Neural cell (in vitro differentiated cells): ENCODE measurements around the gene ARRB1. TPM values are rescaled to one million over a fixed set of nuclear protein-coding genes. Genes with fewer than 3 reads are reported as not detected.

Source experiments
- H2AFZ ChIP-seq: fragments of 200-600, 300-800 bp; sonication (generic), shearing (Covaris generic); 2 replicates; pipeline ENCODE4 v1.6.0; 2014; ENCODE audit warnings: low read depth, mild to moderate bottlenecking, antibody characterized with exemption, low read length, moderate library complexity
- H3F3A ChIP-seq: fragments of 200-600 bp; shearing (Covaris generic); 2 replicates; pipeline ENCODE4 v1.6.1; 2016; ENCODE audit warnings: mild to moderate bottlenecking, moderate library complexity, mixed read lengths, antibody characterized with exemption, low read length; ENCODE audit not compliant: insufficient read depth, poor library complexity, severe bottlenecking
- H3K27ac ChIP-seq: fragments of 200-600, 300-800 bp; sonication (generic), shearing (Covaris generic); 2 replicates; pipeline ENCODE4 v1.5.1; 2014; ENCODE audit warnings: mild to moderate bottlenecking, low read length, moderate library complexity
- H3K27me3 ChIP-seq: fragments of 300-800, 200-600 bp; sonication (generic), shearing (Covaris generic); 2 replicates; pipeline ENCODE4 v1.6.0; 2014; ENCODE audit warnings: mild to moderate bottlenecking, low read depth, low read length, moderate library complexity; ENCODE audit not compliant: insufficient read depth
- H3K36me3 ChIP-seq: fragments of 300-800, 200-600 bp; sonication (generic), shearing (Covaris generic); 2 replicates; pipeline ENCODE4 v1.5.1; 2014; ENCODE audit warnings: mild to moderate bottlenecking, antibody characterized with exemption, low read length, moderate library complexity; ENCODE audit not compliant: insufficient read depth
- H3K4me2 ChIP-seq: fragments of 300-800, 200-600 bp; sonication (generic), shearing (Covaris generic); 2 replicates; pipeline ENCODE4 v1.6.0; 2014; ENCODE audit warnings: mild to moderate bottlenecking, low read length
- H3K4me3 ChIP-seq: fragments of 300-800, 200-600 bp; sonication (generic), shearing (Covaris generic); 2 replicates; pipeline ENCODE4 v1.5.1; 2014; ENCODE audit warnings: mild to moderate bottlenecking, low read length, moderate library complexity
- H3K79me2 ChIP-seq: fragments of 200-600 bp; shearing (Covaris generic); replicated peaks from 2 replicates; pipeline ENCODE4 v1.6.0; 2014; ENCODE audit warnings: mild to moderate bottlenecking, low read length, moderate library complexity; ENCODE audit not compliant: insufficient read depth
- H3K9ac ChIP-seq: fragments of 300-800, 200-600 bp; sonication (generic), shearing (Covaris generic); 2 replicates; pipeline ENCODE4 v1.6.1; 2016; ENCODE audit warnings: mild to moderate bottlenecking, low read length, mixed read lengths
- H3K9me2 ChIP-seq: fragments of 200-600 bp; shearing (Covaris generic); 2 replicates; pipeline ENCODE4 v1.6.1; 2016; ENCODE audit warnings: mild to moderate bottlenecking, low read length, mixed read lengths; ENCODE audit not compliant: insufficient read depth
- H3K9me3 ChIP-seq: fragments of 200-600, 300-800 bp; sonication (generic), shearing (Covaris generic); 2 replicates; pipeline ENCODE4 v1.6.1; 2016; ENCODE audit warnings: mild to moderate bottlenecking, mixed run types, low read length, moderate library complexity, mixed read lengths
- H4K20me1 ChIP-seq: fragments of 200-600 bp; shearing (Covaris generic); 2 replicates; pipeline ENCODE4 v1.6.1; 2016; ENCODE audit warnings: mild to moderate bottlenecking, mixed run types; ENCODE audit not compliant: insufficient read depth
- CTCF ChIP-seq: fragments of 450-650 bp; IDR thresholded peaks from 2 replicates; pipeline ENCODE4 v1.5.1; 2014; ENCODE audit warnings: antibody characterized with exemption, mild to moderate bottlenecking, moderate library complexity; ENCODE audit not compliant: poor library complexity, severe bottlenecking
- EP300 ChIP-seq: fragments of 450-650 bp; conservative IDR thresholded peaks from 2 replicates; pipeline ENCODE4 v1.6.1; 2014; ENCODE audit warnings: antibody characterized with exemption, mild to moderate bottlenecking, moderate library complexity; ENCODE audit not compliant: poor library complexity, severe bottlenecking
- EZH2 ChIP-seq: fragments of 200-600, 300-800 bp; shearing (Covaris generic), sonication (generic); IDR thresholded peaks from 2 replicates; pipeline ENCODE4 v1.6.1; 2014; ENCODE audit warnings: antibody characterized with exemption, low read length, borderline replicate concordance, mild to moderate bottlenecking; ENCODE audit not compliant: insufficient read depth, poor library complexity, severe bottlenecking
- MXI1 ChIP-seq: fragments of 450-650 bp; conservative IDR thresholded peaks from 2 replicates; pipeline ENCODE4 v1.6.1; 2014; ENCODE audit warnings: antibody characterized with exemption, mild to moderate bottlenecking; ENCODE audit not compliant: poor library complexity, severe bottlenecking
- POLR2AphosphoS5 ChIP-seq: IDR thresholded peaks from 2 replicates; pipeline ENCODE4 v1.6.1; 2012
- RAD21 ChIP-seq: fragments of 450-650 bp; conservative IDR thresholded peaks from 2 replicates; pipeline ENCODE4 v1.6.1; 2014; ENCODE audit warnings: antibody characterized with exemption, mild to moderate bottlenecking, moderate library complexity
- SMC3 ChIP-seq: fragments of 450-650 bp; conservative IDR thresholded peaks from 2 replicates; pipeline ENCODE4 v1.6.1; 2014; ENCODE audit warnings: antibody characterized with exemption, mild to moderate bottlenecking, moderate library complexity; ENCODE audit not compliant: poor library complexity
- TAF1 ChIP-seq: IDR thresholded peaks from 2 replicates; pipeline ENCODE4 v1.6.1; 2012; ENCODE audit warnings: low read depth
- polyA plus RNA-seq: library from polyadenylated mRNA; depleted of rRNA; stranded (reverse); fragments of >200 nt; gene quantifications from 2 replicates; pipeline ENCODE4 v1.2.3, GENCODE V29; 2014
- TF ChIP-seq, protein P1 (sequence below): IDR thresholded peaks from 2 replicates; pipeline ENCODE4 v1.6.1; 2012; ENCODE audit warnings: borderline replicate concordance

ARRB1 gene
- polyA plus RNA-seq, 1 donor from 2014 or later: 5.7 TPM

DNA sequence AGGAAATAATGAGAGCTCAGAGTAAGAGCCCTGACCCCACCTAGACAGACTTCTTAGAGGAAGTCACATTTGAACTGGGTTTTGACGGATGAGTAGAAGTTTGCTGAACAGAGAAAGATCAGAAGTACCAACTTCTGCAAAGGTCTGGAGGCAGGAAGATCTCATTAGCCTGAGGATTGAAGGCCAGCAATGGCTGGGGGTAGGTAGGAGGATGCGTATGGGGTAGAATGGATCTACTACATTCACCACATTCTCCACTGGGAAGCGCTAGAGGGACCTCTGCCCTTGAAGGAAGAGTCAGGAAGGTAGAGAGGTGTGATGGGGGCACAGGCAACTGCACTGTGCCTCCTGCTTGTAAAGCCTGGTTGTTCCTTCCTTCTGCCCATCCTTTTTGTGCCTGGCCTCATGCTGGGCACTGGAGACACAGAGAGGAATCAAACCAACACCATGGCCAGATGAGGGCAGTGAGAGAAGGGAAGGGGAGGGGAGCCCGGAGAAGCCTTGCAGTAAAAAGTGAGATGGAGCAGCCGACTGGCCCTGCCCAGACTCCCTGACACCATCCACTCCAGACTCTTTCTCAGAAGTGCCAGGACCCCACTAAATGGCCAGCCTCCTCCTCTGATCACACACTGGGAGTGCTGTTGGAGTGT lies 106.0 kb downstream of the ARRB1 start:
- no peaks in the 10 kb centered on the region for H3F3A ChIP-seq
- no peaks in the 10 kb centered on the region for H3K9me3 ChIP-seq
- no peaks in the 10 kb centered on the region for H4K20me1 ChIP-seq
- TF ChIP-seq CTCF (no peak), RAD21 (no peak), MXI1 (no peak), EZH2 (no peak), EP300 (no peak), SMC3 (no peak), TAF1 (no peak), POLR2AphosphoS5 (no peak)
- TF ChIP-seq, protein P1, sequence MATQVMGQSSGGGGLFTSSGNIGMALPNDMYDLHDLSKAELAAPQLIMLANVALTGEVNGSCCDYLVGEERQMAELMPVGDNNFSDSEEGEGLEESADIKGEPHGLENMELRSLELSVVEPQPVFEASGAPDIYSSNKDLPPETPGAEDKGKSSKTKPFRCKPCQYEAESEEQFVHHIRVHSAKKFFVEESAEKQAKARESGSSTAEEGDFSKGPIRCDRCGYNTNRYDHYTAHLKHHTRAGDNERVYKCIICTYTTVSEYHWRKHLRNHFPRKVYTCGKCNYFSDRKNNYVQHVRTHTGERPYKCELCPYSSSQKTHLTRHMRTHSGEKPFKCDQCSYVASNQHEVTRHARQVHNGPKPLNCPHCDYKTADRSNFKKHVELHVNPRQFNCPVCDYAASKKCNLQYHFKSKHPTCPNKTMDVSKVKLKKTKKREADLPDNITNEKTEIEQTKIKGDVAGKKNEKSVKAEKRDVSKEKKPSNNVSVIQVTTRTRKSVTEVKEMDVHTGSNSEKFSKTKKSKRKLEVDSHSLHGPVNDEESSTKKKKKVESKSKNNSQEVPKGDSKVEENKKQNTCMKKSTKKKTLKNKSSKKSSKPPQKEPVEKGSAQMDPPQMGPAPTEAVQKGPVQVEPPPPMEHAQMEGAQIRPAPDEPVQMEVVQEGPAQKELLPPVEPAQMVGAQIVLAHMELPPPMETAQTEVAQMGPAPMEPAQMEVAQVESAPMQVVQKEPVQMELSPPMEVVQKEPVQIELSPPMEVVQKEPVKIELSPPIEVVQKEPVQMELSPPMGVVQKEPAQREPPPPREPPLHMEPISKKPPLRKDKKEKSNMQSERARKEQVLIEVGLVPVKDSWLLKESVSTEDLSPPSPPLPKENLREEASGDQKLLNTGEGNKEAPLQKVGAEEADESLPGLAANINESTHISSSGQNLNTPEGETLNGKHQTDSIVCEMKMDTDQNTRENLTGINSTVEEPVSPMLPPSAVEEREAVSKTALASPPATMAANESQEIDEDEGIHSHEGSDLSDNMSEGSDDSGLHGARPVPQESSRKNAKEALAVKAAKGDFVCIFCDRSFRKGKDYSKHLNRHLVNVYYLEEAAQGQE: no peak
- no peaks in the 10 kb centered on the region for H3K9me2 ChIP-seq
- no peak overlapping the region for H3K4me2 ChIP-seq
- H3K79me2 ChIP-seq: no peaks in the 10 kb centered on the region
- H3K9ac ChIP-seq: no peak overlapping the region
- no peak overlapping the region for H3K4me3 ChIP-seq
- no peaks in the 10 kb centered on the region for H3K36me3 ChIP-seq
- no peak overlapping the region for H3K27ac ChIP-seq
- H2AFZ ChIP-seq: no peak overlapping the region
- H3K27me3 ChIP-seq: peaks cover 26% of the 10 kb centered on the region

DNA sequence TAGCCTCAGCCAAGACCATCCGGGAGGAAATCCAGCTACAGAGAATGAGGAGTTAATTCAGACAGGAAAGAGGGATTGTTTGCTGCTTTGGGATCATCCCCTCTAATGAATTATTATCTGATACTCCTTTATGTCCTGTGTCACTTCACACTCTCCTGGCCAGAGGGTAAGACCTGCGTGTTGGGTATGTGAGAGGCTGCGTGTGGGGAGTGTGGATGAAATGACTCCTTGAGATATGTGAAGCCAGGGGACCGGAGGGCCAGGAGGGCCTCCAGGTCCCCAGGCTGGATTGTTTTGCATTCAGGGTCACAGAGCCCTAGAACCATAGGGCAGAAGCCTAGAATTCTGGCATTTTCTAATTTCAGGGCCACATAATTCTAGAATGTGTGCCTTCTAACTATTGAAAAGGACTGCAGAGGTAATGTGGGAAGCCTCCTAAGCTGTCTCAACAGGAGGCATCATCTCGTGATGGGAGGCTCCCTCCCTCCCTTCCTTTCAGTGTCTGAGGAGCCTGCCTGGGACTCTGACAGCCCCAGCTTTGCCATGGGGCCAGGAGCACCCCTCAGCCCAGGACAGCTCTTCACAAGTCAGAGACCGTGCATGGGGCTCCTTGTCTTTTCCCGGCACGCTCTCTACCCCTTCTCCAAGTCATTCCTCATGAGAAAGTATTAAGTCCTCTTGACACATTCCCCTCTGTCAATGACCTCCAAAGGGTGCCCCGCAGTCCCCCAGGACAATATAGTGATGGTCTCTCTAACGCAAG lies 107.2 kb downstream of the ARRB1 start:
- Histone ChIP-seq H3K4me3 (no peak overlapping the region), H2AFZ (no peak overlapping the region), H4K20me1 (no peaks in the 10 kb centered on the region), H3K79me2 (no peaks in the 10 kb centered on the region), H3K27ac (no peak overlapping the region), H3F3A (no peaks in the 10 kb centered on the region), H3K4me2 (no peak overlapping the region), H3K9me2 (no peaks in the 10 kb centered on the region), H3K36me3 (no peaks in the 10 kb centered on the region), H3K9ac (no peak overlapping the region), H3K9me3 (no peaks in the 10 kb centered on the region), H3K27me3 (peaks cover 39% of the 10 kb centered on the region)
- TF ChIP-seq RAD21 (no peak), CTCF (no peak), SMC3 (no peak), TAF1 (no peak), MXI1 (no peak), EZH2 (no peak), EP300 (no peak), POLR2AphosphoS5 (no peak)
- TF ChIP-seq, protein P1: no peak
